ENCODE measurements around the gene NID2. TPM values are rescaled to one million over a fixed set of nuclear protein-coding genes. Genes with fewer than 3 reads are reported as not detected.

NID2 gene
- total and polyA plus RNA-seq, 2 experiments from 2014 or later: 52.8 to 65.7 TPM

DNA sequence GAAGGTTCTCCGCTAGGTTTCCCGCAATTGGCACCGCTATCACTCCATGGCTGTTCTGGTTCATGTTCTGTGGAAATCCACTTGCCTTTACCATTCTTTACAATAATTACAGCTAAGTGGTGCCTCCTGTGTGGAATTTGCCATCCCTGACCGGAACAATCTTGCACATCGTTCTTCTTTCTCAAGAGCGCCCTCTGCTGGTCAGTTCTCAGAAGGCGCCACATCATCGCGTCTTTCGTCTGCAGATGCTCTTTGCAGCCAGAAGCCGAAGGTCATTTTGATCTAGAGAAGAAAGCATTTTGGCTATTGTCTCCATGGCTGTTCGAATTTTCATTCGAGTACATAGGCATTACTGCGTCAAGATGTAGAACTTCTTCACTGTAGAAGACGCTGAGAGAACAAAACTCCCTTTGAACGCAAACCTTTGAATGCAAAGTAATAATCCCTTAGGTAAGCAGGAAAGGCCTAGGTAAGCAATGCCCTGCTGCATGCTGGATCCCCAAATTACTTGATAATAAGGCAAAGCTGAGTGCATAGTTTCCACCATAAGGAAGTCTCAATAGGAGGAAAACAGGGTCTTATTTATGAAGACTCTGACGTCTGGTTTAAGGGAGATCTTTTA lies 89.7 kb downstream of the NID2 start:
- Histone ChIP-seq H3K27ac (no peak overlapping the region), H3K36me3 (replicated peaks; ENCODE audit: insufficient read depth, low read depth) (no peaks in the 10 kb centered on the region), H4K20me1 (ENCODE audit: insufficient read depth, poor library complexity, severe bottlenecking) (no peaks in the 10 kb centered on the region), H3K79me2 (no peaks in the 10 kb centered on the region), H3K9me2 (replicated peaks; ENCODE audit: insufficient read depth) (no peaks in the 10 kb centered on the region), H3K4me2 (no peak overlapping the region), H3K27me3 (no peaks in the 10 kb centered on the region), H3K9me3 (ENCODE audit: low read depth) (no peaks in the 10 kb centered on the region), H3K4me3 (no peak overlapping the region), H3K4me1 (ENCODE audit: insufficient read depth) (peaks cover 4% of the 10 kb centered on the region), H2AFZ (no peak overlapping the region)
- DNase-seq (ENCODE audit: low spot score): peak; percentile 92
- WGBS (ENCODE audit: low lambda C conversion rate, missing lambda C conversion rate): 24% methylated on average over 17 of the region's 17 CpGs
- TF ChIP-seq, protein P1, sequence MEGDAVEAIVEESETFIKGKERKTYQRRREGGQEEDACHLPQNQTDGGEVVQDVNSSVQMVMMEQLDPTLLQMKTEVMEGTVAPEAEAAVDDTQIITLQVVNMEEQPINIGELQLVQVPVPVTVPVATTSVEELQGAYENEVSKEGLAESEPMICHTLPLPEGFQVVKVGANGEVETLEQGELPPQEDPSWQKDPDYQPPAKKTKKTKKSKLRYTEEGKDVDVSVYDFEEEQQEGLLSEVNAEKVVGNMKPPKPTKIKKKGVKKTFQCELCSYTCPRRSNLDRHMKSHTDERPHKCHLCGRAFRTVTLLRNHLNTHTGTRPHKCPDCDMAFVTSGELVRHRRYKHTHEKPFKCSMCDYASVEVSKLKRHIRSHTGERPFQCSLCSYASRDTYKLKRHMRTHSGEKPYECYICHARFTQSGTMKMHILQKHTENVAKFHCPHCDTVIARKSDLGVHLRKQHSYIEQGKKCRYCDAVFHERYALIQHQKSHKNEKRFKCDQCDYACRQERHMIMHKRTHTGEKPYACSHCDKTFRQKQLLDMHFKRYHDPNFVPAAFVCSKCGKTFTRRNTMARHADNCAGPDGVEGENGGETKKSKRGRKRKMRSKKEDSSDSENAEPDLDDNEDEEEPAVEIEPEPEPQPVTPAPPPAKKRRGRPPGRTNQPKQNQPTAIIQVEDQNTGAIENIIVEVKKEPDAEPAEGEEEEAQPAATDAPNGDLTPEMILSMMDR (IDR thresholded peaks at IDR 0.05; ENCODE audit: poor library complexity): peak; percentile 92
- no peak for TF ChIP-seq EZH2phosphoT487 (IDR thresholded peaks at IDR 0.05; ENCODE audit: low read depth, severe bottlenecking, unreplicated experiment)

- Histone ChIP-seq H3K27ac (no peak overlapping the region), H3K4me2 (no peak overlapping the region), H4K20me1 (ENCODE audit: insufficient read depth, poor library complexity, severe bottlenecking) (no peaks in the 10 kb centered on the region), H3K9me3 (ENCODE audit: low read depth) (no peaks in the 10 kb centered on the region), H3K36me3 (replicated peaks; ENCODE audit: insufficient read depth, low read depth) (no peaks in the 10 kb centered on the region), H3K9me2 (replicated peaks; ENCODE audit: insufficient read depth) (no peaks in the 10 kb centered on the region), H3K27me3 (no peaks in the 10 kb centered on the region), H3K4me3 (no peak overlapping the region), H2AFZ (no peak overlapping the region), H3K4me1 (ENCODE audit: insufficient read depth) (peaks cover 4% of the 10 kb centered on the region), H3K79me2 (no peaks in the 10 kb centered on the region)
- TF ChIP-seq, protein P1 (IDR thresholded peaks at IDR 0.05; ENCODE audit: poor library complexity): no peak
- no peak for TF ChIP-seq EZH2 (IDR thresholded peaks at IDR 0.05; ENCODE audit: borderline replicate concordance)
- no peak for TF ChIP-seq EZH2phosphoT487 (IDR thresholded peaks at IDR 0.05; ENCODE audit: low read depth, severe bottlenecking, unreplicated experiment)
- WGBS (ENCODE audit: low lambda C conversion rate, missing lambda C conversion rate): 29% methylated on average over 2 of the region's 2 CpGs
- DNase-seq (ENCODE audit: low spot score): no peak
Observed at GRCh38 chr14:51978681-51979085, 90.2 kb downstream of the NID2 start.

- H3K4me3 ChIP-seq: no peak overlapping the region
- no peaks in the 10 kb centered on the region for H3K36me3 ChIP-seq (replicated peaks; ENCODE audit: insufficient read depth, low read depth)
- WGBS (ENCODE audit: low lambda C conversion rate, missing lambda C conversion rate): 79% methylated on average over 5 of the region's 5 CpGs
- no peaks in the 10 kb centered on the region for H3K9me3 ChIP-seq (ENCODE audit: low read depth)
- H2AFZ ChIP-seq: no peak overlapping the region
- H3K4me1 ChIP-seq (ENCODE audit: insufficient read depth): peaks cover 4% of the 10 kb centered on the region
- TF ChIP-seq EZH2 (IDR thresholded peaks at IDR 0.05; ENCODE audit: borderline replicate concordance): no peak
- TF ChIP-seq, protein P1 (IDR thresholded peaks at IDR 0.05; ENCODE audit: poor library complexity): no peak
- TF ChIP-seq EZH2phosphoT487 (IDR thresholded peaks at IDR 0.05; ENCODE audit: low read depth, severe bottlenecking, unreplicated experiment): no peak
- no peaks in the 10 kb centered on the region for H3K27me3 ChIP-seq
- no peaks in the 10 kb centered on the region for H3K79me2 ChIP-seq
- H3K9me2 ChIP-seq (replicated peaks; ENCODE audit: insufficient read depth): no peaks in the 10 kb centered on the region
- DNase-seq (ENCODE audit: low spot score): no peak
- no peak overlapping the region for H3K27ac ChIP-seq
- H3K4me2 ChIP-seq: no peak overlapping the region
- no peaks in the 10 kb centered on the region for H4K20me1 ChIP-seq (ENCODE audit: insufficient read depth, poor library complexity, severe bottlenecking)
Observed at GRCh38 chr14:51977075-51977474, 91.8 kb downstream of the NID2 start.
